HG03039 (cell line): Measurements from ENCODE around the gene PFKFB3.

ENCODE experiments used
- ATAC-seq: cut with Tn5 transposase; IDR thresholded peaks from one replicate; pipeline ENCODE4 v1.9.1; 2021; ENCODE audit warnings: mild to moderate bottlenecking, moderate library complexity; ENCODE audit not compliant: unreplicated experiment

The PFKFB3 gene

DNA sequence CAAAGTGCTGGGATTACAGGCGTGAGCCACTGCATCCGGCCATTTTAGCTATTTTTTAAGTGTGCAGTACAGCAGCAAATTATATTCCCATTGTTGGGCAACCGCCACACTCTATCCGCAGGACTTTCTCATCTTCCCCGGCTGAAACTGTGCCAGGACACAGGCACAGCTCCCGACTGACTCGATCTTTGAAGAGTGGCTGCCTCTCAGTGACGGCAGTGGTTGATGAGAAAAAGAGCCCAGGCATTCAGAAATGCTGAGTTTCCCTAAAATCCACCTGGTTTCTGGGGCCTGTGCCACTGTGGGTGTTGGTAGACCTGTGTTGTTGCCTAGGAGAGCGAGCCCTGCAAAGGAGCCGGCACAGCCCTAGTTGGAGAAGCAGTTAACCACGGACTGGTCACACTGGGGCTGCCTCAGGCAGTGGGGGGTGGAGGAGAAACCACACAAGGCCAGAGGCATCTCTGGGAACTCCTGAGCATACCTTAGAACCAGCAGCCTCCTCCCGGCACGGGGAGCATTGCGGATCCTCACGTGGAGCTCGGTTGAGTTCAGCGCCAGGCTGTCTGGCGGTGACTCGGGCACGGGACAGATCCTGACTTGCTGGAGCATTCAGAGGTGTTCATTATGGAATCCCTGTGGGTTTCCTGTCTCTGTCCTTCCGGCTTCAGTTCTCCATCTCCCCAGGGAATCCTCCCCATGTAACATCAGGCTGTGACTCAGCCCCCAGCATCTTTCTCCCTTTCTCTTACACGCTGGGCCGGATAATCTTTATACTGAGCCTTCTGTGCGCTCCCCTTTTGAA is 16.2 kb downstream of the PFKFB3 start:
- no peak for ATAC-seq

DNA sequence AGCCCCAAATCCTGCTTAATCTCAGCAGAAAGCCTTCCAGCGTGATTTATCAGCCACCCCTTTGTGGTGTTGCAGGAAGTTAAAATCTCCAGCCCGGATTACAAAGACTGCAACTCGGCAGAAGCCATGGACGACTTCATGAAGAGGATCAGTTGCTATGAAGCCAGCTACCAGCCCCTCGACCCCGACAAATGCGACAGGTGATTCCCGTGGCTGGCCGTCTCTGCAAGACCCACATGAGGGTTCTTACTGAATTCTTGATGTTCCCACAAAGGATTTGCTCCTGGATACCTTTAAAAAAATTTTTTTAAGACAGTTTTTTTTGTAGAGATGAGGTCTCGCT is 16.7 kb downstream of the PFKFB3 start:
- ATAC-seq = no peak

DNA sequence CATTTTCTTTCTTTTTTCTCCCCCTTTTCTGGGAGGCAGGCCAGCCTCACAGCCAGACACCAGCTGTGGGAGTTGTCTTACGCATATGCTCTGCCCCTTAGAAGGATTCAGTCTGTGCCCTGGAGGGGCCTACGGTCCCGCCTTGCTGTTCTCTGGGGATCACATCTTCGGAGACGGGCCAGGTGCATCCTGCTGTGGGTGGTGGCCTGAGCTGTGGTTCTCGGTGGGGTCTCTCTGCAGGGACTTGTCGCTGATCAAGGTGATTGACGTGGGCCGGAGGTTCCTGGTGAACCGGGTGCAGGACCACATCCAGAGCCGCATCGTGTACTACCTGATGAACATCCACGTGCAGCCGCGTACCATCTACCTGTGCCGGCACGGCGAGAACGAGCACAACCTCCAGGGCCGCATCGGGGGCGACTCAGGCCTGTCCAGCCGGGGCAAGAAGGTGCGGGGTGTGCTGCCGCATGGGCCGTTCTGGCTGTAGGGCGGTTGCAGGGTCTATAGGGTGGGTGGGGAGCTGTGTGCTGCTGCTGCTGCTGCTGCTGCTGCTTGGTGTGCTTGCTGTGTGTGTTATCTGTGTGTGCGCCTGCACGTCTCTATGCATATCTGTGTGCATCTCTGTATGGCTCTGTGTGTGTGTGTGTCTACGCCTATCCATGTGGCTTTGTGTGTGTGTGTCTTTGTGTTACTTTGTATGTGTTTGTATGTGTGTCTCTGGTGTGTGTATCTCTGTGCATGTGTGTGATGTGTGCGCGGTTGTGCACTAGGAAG is 17.9 kb downstream of the PFKFB3 start:
- ATAC-seq = no peak

DNA sequence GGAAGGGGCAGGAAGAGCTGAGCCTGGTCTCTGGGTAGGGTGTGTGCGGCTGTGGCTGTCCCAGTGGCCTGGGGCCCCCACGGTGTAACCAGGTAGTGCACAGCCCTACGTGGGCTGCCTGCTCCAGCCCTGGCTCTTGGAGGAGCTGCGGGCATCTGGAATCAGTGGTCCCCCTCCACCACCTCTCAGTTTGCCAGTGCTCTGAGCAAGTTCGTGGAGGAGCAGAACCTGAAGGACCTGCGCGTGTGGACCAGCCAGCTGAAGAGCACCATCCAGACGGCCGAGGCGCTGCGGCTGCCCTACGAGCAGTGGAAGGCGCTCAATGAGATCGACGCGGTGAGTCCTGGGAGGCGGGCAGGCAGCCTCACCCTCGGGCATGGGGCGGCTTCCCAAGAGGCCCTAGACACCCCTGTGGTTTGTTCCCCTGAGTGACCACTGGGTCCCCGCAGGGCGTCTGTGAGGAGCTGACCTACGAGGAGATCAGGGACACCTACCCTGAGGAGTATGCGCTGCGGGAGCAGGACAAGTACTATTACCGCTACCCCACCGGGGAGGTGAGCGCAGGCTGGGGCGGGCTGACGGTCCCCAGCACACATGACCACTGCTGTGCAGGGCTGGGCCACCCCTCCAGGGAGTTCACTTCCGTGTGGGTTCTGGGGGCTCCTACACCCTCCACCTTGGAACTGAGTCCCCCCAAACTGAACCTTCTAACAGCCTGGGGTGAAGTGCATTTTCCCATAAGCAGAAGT is 18.6 kb downstream of the PFKFB3 start:
- ATAC-seq = no peak

DNA sequence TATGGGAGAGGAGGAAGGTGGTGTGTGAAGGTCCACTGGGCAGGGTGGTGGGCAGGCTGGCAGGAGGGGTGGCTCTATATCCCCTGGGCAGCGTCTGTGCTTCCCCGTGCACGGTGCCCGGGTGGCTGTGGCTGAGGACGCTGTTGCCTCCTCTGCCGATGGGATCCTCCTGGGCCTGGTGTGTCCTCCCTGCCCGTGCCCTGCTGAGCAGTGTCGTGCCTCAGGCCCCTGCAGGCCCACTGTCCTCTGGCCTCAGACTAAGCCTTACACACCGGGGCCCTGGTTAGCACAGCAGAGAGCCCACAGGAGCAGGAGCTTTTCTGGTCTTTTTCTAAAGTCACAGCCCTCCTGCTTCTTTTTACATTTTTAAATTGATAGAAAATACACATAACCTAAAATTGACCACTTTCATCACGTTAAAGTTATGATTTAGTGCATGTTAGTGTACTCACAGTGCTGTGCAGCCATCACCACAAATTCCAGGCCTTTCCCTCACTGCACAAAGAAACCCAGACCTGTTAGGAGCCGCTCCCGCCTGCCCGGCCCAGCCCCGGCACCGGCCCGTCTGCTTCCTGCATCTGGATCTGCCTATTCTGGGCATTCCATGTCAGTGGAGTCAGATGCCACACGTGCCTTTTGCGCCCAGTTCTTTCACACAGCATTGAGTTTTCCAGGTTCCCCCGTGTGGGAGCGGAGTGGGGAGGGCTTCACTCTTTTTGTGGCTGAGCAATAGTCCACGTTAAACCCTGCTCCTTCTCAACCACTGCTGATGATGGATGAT is 19.4 kb downstream of the PFKFB3 start:
- ATAC-seq = no peak

DNA sequence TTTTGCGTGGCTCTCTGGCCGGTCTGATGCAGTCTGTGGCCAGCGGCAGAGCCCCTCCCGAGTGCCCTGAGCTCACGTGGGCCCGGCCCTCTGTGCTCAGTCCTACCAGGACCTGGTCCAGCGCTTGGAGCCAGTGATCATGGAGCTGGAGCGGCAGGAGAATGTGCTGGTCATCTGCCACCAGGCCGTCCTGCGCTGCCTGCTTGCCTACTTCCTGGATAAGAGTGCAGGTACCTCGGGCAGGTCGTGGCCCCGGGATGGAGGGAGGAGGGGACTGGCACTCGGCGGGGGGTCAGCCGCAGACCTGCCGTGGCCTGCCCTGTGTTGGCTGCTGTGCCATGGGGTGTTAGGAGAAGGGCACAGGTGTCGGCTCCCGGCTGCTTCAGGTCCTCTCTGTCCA is 20.0 kb downstream of the PFKFB3 start:
- no peak for ATAC-seq

DNA sequence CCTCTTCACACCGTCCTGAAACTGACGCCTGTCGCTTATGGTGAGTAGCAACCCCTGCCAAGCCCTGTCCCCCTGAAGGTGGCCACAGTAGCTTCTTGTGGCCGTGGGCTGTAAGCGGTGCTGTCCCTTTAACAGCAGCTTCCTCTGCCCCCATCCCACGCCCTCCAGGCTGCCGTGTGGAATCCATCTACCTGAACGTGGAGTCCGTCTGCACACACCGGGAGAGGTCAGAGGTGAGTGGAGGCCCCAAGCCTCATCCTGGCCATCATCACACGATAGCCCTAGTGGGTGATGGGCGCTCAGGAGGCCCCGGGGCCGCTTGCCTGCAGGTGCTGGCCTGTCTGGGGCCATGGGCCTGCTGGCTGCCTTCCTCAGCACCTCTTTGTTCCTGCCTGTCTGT is 21.2 kb downstream of the PFKFB3 start:
- no peak for ATAC-seq

DNA sequence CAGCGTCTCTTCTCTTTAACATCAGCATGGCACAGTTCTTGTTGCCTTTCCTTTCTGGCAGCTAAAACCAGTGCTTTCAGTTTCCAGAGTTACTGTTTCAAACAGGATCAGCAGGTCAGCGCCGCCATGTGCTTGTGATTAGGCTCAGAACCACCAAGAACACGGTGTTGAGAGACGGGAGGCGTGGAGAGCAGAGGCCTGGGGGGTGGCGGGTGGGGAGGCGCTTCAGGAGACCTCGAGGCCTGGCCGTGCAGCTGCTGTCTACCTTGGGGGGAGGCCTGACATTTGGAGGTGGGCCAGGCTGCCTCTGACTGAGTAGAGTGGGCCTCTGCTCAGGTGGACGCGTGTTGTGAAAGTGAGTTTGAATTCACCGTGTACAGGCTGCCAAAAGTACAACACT is 22.0 kb downstream of the PFKFB3 start:
- no peak for ATAC-seq

DNA sequence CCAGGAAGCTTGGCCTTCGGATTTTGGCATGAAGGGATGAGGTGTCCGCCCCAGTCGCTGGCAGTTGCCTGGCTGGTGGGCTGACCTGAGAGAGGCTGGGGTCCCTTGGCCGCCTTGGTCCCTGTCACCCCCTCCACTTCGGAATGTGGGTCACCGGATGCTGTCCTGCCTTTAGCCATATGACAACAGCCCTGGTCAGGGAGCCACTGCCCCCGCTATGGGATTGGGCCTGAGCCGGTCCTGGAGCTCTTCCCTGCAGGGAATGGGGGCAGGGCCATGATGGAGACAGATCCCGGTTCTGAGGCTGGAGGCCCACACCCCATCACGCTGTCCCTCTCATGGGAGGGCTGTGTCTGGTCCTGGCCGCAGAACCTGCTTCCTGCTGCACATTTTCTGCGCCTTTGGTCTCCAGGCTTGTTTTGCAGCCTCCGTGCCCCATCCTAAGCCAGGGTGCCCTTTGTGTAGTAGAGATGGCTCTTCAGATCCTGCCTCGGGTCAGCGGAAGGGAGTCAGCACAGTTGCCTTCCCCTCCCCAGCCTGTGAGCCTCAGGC is 22.6 kb downstream of the PFKFB3 start:
- no peak for ATAC-seq

DNA sequence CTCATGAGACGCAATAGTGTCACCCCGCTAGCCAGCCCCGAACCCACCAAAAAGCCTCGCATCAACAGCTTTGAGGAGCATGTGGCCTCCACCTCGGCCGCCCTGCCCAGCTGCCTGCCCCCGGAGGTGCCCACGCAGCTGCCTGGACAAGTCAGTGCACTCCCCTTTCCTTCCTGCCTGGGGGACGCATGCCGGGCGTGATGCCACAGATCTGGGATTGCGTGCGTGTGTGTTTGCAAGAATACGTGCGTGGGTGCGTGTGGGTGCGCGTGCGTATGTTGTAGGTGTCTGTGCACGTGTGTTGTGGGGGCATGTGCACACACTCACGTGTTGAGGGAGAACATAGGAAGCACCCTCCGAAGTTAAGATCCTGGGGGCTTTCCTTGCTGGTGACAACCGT is 23.5 kb downstream of the PFKFB3 start:
- no peak for ATAC-seq

DNA sequence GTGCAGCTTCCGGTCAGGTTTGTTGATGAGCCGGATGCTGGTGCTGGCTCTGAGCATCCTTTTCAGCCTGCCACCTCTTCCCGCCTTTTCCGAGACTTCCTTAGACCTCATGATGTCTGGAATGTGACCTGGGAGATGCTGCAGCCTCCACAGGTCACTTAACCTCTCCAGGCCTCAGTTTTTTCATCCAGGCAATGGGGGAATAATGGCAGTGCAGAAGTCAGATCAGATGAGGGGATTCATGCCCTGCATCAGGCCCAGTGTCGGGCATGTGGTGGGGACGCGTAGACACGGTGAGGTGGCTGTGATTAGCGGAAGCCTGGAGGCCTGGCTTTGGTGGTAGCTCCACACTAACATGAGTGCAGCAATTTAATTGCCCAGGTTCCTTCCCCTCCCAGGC is 24.6 kb downstream of the PFKFB3 start:
- ATAC-seq = no peak

DNA sequence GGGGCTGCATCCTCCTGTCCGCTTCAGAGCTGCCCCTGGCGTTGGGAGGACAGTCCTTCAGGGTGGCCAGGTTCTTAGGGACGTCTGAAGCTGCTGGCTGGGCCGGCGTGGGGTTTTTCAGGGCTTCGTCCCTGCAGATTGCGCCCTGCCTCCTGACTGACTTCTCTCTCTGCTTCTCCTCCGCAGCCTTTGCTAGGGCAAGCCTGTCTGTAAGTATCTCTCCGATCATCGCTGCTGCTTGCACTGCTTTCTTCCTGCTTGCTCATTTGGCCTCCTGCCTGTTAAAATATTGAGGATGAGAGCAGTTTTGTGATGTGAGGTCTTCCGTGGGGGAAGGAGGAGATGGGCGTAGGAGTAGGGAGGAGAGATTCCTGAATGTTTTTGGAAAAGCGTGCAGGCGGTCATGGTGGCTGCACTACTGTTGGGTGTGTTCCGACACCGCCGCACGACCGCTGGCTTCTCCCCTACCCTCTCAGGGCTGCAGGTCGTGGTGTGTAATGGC is 25.3 kb downstream of the PFKFB3 start:
- no peak for ATAC-seq

DNA sequence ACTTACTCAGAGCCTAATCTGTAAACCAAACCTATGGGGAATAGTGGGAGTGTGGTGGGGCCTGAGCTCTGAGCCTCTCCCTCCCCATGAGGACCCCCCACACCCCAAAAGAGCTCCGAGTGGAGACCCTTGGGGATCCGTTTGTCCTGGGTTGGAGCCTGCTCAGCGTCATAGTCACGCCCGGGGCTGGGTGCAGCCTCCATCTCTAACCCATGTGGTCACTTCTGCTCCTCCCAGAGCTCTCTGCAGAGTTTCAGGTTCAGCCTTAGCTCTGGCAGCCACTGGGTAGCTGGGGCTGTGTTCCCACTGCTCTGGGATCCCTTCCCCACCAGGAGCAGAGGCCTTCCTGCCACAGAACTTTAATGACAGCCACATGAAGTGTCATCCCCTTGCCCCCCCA is 25.9 kb downstream of the PFKFB3 start:
- ATAC-seq = no peak

DNA sequence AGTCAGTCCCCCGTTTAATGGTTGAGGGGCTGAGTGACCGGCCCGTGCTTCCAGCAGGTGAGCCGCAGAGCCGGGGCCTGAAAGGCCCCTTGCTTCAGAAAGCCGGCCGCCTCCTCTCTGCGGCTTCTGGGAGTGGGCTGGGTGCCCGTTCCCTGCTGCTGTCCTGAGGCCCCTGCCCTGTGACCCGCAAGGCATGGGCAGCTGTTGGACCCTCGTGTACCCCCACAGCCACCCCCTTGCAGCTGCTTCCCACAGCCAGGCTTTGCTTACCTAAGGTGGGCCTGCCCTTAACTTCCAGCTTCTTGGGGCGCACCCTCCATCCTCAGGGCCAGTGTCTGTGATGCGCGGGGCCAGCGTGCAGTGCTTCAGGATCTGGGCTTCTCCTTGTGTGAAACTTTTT is 26.6 kb downstream of the PFKFB3 start:
- ATAC-seq = no peak

DNA sequence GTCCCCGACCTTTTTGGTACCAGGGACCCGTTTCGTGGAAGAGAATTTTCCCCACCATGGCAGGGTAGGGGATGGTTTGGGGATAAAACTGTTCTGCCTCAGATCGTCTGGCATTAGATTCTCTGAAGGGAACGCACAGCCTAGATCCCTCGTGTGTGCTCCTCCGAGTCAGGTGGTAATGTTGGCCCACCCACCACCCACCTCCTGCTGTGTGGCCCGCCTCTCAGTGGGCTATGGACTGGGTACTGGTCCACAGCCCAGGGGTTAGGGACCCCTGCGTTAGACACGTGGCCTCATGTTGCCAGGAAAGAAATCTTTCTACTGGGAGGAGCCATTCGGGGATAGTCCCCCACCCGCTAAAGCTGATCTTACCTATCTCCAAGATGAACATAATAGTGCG is 27.0 kb downstream of the PFKFB3 start:
- ATAC-seq = no peak

DNA sequence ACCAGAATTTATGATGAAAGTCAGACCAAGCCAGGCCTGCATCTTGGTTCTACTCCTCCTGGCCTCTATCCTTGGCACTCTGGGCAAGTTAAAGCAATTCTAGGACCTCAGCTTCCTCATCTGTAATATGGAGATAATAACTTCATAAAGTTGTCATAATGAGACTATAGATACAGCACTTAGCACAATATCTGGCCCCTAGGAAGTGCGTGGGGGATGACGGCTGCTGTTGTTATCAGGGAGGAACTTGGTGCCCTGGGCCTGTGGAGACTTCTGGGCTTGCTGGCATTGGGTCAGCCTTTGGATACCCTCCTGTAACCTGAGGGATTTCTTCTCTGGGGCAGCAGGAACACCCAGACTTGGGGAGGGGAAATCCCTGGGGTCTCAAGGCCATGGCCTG is 27.6 kb downstream of the PFKFB3 start:
- ATAC-seq = no peak

DNA sequence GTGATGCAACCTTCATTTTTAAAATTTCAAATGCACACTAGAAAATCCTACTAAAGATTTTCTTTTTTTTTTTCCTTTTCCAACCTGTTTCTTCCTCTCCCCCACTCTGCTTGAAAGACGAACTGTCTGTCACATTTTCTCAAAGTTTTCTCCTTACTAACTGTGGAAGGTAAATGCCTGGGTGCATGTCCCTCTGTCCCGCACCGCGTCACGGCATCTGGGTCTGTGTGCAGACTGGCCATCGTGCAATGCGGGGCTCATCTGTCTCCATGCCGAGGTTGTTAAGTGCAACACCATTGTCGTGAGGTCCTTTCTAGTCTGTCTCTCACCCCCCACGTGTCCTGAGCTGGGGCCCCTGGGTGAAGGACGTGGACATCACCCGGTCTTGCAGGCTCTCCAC is 28.4 kb downstream of the PFKFB3 start:
- ATAC-seq = no peak

DNA sequence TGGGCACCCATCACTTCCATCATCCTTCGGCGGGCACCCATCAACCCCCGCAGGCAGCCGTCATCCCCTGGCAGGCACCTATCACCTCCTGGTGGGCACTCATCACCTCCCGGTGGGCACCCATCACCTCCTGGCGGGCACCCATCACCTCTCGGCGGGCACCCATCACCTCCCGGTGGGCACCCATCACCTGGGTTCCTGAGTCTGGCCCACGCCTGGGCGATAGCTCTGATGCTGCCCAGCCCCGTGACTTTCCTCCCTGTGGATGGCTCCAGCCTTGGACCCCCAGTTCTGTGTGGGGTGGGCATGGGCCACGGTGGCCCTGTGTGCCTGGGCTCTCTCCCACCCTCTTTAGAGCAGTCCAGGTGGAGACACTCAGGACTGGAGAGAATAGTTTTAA is 29.0 kb downstream of the PFKFB3 start:
- ATAC-seq = no peak

DNA sequence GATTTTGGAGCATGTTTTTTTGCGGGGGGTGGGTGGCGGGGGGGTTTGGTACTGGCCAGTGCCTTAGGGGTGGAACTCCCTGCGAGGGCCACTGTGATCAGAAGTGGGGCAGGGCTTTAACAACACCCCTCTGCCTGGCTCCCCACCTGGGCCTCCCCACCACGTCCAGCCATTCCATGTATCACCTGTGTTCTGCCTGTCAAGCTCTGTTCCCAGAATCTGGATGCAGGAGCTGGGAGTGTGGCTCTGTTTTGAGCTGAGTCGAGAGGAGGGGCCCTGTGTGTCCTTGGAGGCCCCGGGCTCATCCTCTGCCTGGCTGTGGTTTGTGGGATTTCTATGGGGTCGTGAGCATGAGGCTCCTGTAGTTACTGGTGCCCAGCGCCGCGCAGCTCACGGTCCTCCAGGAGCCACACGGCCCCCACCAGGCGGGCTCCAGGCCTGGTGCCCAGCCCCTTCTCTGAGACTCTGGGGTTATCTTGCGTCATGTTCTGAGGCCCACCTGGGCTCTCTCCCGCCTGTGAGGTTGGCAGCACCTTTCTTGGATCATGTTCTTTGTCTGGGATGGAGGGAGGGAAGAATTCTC is 29.6 kb downstream of the PFKFB3 start:
- no peak for ATAC-seq
